Spleen (tissue), 7 donors: ENCODE data around the gene FAIM2.

Experiments used
- POLR2AphosphoS5 ChIP-seq, 3 donors: sonication (generic); formaldehyde crosslinking; IDR thresholded peaks; one replicate each; pipeline ENCODE4 v1.5.1; 2017; ENCODE audit warnings: antibody characterized with exemption in 3 of 3
- TF ChIP-seq, protein P1 (sequence below), 11 experiments: fragments of 200-600 bp in 7 of 11; fragments of 450-650 bp in 4 of 11; sonication (generic) in 4 of 11; IDR thresholded peaks in 8 of 11; conservative IDR thresholded peaks in 3 of 11; 1 replicate in 7 of 11; 2 replicates in 4 of 11; pipeline versions ENCODE4 v1.4.0 to v1.8.0; 2016 to 2021; ENCODE audit warnings: antibody characterized with exemption in 11 of 11, inconsistent platforms in 4 of 11, mild to moderate bottlenecking in 1 of 11
- donor health status: DM: no; HTN: no; CAD: no; lungs with moderate emphysema.
- donor health status: DM: no; HTN: no; CAD: no.
- donor health status: DM: no; HTN: no; CAD: no.

DNA sequence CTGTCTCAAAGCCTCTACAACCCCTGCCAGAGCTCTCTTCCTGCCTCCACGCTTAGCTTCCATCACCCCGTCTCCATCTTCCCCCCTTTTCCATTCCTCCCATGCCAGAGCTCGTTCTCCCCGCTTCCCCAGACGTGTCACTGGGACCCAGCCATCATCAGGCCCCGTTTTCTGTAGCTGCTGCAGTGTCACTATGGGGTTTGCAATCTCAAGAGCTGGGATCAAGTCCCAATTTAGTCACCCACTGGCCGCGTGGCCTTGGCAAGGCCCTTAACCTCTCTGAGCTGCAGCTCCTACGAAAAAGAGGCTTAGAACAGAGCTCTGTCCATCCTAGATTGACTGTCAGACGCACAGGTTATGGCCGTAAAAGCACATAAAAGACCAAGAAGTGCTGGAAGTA, 901 bp upstream of the FAIM2 start:
- TF ChIP-seq, protein P1, sequence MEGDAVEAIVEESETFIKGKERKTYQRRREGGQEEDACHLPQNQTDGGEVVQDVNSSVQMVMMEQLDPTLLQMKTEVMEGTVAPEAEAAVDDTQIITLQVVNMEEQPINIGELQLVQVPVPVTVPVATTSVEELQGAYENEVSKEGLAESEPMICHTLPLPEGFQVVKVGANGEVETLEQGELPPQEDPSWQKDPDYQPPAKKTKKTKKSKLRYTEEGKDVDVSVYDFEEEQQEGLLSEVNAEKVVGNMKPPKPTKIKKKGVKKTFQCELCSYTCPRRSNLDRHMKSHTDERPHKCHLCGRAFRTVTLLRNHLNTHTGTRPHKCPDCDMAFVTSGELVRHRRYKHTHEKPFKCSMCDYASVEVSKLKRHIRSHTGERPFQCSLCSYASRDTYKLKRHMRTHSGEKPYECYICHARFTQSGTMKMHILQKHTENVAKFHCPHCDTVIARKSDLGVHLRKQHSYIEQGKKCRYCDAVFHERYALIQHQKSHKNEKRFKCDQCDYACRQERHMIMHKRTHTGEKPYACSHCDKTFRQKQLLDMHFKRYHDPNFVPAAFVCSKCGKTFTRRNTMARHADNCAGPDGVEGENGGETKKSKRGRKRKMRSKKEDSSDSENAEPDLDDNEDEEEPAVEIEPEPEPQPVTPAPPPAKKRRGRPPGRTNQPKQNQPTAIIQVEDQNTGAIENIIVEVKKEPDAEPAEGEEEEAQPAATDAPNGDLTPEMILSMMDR (IDR thresholded peaks at IDR 0.05 in 8 of 11, conservative IDR thresholded peaks at IDR 0.05 in 3 of 11): no peak
- TF ChIP-seq POLR2AphosphoS5 (IDR thresholded peaks at IDR 0.05): no peak
